ENCODE data around the gene EIF4B.

DNA sequence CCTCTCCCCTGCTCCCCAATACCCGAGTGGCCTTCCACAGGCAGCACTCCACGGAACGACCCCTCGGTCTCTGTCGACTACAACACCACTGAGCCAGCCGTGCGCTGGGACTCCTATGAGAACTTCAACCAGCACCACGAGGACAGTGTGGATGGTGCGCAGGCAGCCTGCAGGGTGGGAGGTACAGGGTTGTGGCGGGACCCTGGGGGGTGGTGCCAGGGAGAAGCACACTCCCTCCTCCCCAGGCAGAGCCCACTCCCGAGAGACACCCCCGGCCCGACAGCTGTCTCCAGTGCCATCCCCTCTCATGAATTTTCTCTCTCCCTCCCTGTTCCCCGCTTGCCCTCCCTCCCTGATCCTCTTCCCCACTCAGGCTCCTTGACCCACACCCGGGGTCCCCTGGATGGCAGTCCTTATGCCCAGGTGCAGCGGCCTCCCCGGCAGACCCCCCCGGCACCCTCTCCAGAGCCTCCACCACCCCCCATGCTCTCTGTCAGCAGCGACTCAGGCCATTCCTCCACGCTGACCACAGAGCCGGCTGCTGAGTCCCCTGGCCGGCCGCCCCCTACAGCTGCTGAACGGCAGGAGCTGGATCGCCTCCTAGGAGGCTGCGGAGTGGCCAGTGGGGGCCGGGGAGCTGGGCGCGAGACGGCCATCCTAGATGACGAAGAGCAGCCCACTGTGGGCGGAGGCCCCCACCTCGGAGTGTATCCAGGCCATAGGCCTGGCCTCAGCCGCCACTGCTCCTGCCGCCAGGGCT is 52.6 kb downstream of the EIF4B start:
- no peak for TF ChIP-seq CTCF (IDR thresholded peaks at IDR 0.05)
- no peak for TF ChIP-seq POLR2A (IDR thresholded peaks at IDR 0.05)
- TF ChIP-seq EP300 (IDR thresholded peaks at IDR 0.05) = peak in 1 of 2 donors; percentile 11

All from tibial nerve (tissue), 4 donors.